Upper lobe of left lung (tissue), 6 donors: ENCODE measurements around the gene FBXO41. TPM values are rescaled to one million over a fixed set of nuclear protein-coding genes. Genes with fewer than 3 reads are reported as not detected.

Source experiments
- ATAC-seq, 2 donors: fragments of 200-7000 bp; cut with Tn5 transposase; one replicate each; pipeline ENCODE4 v1.9.1; 2022; ENCODE audit warnings: mild to moderate bottlenecking in 2 of 2, moderate library complexity in 2 of 2; ENCODE audit not compliant: low FRiP score in 2 of 2
- DNase-seq, 2 donors: peaks; one replicate each; pipeline ENCODE4 v3.0.0-alpha.2; 2019 to 2020
- H3K27ac ChIP-seq, 4 donors: fragments of 200-600 bp; sonication (generic); one replicate each; pipeline ENCODE4 v1.5.1; 2016 to 2019
- H3K27me3 ChIP-seq, 4 donors: fragments of 200-600 bp; sonication (generic); one replicate each; pipeline ENCODE4 v1.5.1; 2017 to 2019
- H3K36me3 ChIP-seq, 4 donors: fragments of 200-600 bp; sonication (generic); one replicate each; pipeline ENCODE4 v1.5.1; 2016 to 2019
- H3K4me1 ChIP-seq, 4 donors: fragments of 200-600 bp; sonication (generic); one replicate each; pipeline ENCODE4 v1.5.1; 2018 to 2019
- H3K4me3 ChIP-seq, 4 donors: fragments of 200-600 bp; sonication (generic); one replicate each; pipeline ENCODE4 v1.5.1; 2017 to 2019; ENCODE audit warnings: mild to moderate bottlenecking in 2 of 4, moderate library complexity in 1 of 4
- H3K9me3 ChIP-seq, 4 donors: fragments of 200-600 bp; sonication (generic); one replicate each; pipeline ENCODE4 v1.5.1; 2018 to 2019
- EP300 ChIP-seq, 4 donors: sonication (generic); formaldehyde crosslinking; IDR thresholded peaks; one replicate each; pipeline ENCODE4 v1.5.1; 2017; ENCODE audit warnings: antibody characterized with exemption in 4 of 4, control low read depth in 2 of 4
- POLR2A ChIP-seq, 4 donors: fragments of 450-650 bp; IDR thresholded peaks; one replicate each; pipeline ENCODE4 v1.5.1; 2016 to 2017; ENCODE audit warnings: antibody characterized with exemption in 4 of 4, mild to moderate bottlenecking in 2 of 4
- POLR2AphosphoS5 ChIP-seq, 2 donors: sonication (generic); formaldehyde crosslinking; IDR thresholded peaks; one replicate each; pipeline ENCODE4 v1.5.1; 2017; ENCODE audit warnings: antibody characterized with exemption in 2 of 2
- WGBS, 2 donors: methylation state at CpG; one replicate each; pipeline ENCODE4 v1.1.5; 2017 to 2018; 5-methylcytosine and 5-hydroxymethylcytosine counted together
- total RNA-seq, 6 donors: library from RNA; depleted of rRNA in 4 of 6; stranded (reverse); fragments of >200 nt in 4 of 6; gene quantifications; one replicate each; pipeline versions ENCODE4 v1.1.0 to v1.2.1, GENCODE V29; 2016 to 2021
- TF ChIP-seq, protein P1 (sequence below), 6 experiments: fragments of 450-650 bp in 4 of 6; fragments of 200-600 bp in 2 of 6; sonication (generic) in 2 of 6; IDR thresholded peaks; one replicate each; pipeline ENCODE4 v1.5.1; 2016 to 2019; ENCODE audit warnings: antibody characterized with exemption in 6 of 6
- donor health status: DM: no; HTN: no; CAD: no; lungs with moderate emphysema.
- donor health status: DM: no; HTN: yes; CAD: no; lungs with severe emphysema.

FBXO41 gene
- total RNA-seq, 6 donors from 2014 or later, result 1.5 to 9.4 (median 3.9) TPM

DNA sequence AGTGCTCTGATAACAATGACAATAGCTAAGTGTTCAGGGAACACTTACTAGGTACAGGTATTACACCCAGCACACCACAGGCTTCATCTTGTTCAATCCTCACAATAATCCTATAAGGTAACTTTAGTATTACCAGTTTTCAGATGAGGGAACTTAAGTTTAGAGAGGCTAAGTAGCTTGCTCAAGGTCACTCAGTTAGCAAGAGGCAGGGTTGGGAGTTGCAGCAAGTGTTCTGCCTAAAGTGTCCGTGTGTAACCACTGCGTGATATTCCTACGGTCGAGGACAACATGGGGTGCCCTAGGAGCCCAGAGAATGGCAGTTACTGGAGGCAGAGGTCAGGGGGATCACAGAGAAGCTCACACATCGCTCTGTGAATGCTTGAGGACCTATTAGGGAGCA is 39.3 kb upstream of the FBXO41 start:
- Histone ChIP-seq H3K4me1 (no peaks in the 10 kb centered on the region), H3K27ac (no peak overlapping the region), H3K4me3 (no peak overlapping the region), H3K27me3 (no peaks in the 10 kb centered on the region), H3K9me3 (no peaks in the 10 kb centered on the region), H3K36me3 (no peaks in the 10 kb centered on the region)
- 81 to 85% methylated on average over 5 of the region's 5 CpGs for WGBS, 2 donors
- ATAC-seq, result no peak
- no peak for TF ChIP-seq EP300 (IDR thresholded peaks at IDR 0.05)
- TF ChIP-seq, protein P1, sequence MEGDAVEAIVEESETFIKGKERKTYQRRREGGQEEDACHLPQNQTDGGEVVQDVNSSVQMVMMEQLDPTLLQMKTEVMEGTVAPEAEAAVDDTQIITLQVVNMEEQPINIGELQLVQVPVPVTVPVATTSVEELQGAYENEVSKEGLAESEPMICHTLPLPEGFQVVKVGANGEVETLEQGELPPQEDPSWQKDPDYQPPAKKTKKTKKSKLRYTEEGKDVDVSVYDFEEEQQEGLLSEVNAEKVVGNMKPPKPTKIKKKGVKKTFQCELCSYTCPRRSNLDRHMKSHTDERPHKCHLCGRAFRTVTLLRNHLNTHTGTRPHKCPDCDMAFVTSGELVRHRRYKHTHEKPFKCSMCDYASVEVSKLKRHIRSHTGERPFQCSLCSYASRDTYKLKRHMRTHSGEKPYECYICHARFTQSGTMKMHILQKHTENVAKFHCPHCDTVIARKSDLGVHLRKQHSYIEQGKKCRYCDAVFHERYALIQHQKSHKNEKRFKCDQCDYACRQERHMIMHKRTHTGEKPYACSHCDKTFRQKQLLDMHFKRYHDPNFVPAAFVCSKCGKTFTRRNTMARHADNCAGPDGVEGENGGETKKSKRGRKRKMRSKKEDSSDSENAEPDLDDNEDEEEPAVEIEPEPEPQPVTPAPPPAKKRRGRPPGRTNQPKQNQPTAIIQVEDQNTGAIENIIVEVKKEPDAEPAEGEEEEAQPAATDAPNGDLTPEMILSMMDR (IDR thresholded peaks at IDR 0.05), result no peak
- no peak for TF ChIP-seq POLR2A (IDR thresholded peaks at IDR 0.05)
- no peak for TF ChIP-seq POLR2AphosphoS5 (IDR thresholded peaks at IDR 0.05)
- DNase-seq, result no peak

DNA sequence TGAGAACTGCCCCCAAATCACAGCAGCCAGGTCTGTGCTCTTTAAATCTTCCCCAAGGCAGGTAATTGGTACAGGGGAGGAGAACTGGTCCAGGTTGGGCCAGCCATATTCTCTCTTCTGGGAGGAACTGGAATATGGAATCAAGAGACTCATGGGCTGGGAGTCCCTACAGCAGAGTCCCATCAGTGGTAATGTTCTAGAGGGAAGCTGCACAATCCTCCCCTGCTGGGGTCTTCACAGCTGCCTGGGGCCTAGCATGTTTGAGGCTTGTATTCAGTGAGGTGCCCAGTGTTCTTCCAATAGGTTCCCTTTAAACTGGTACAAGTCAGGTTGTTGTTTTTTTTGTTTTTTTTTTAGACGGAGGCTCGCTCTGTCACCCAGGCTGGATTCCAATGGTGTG is 30.2 kb upstream of the FBXO41 start:
- H3K36me3 ChIP-seq, result no peaks in the 10 kb centered on the region
- H3K27ac ChIP-seq, result no peak overlapping the region
- H3K27me3 ChIP-seq, result no peaks in the 10 kb centered on the region
- ATAC-seq (no peak), DNase-seq (no peak)
- WGBS, 2 donors, result 85 to 96% methylated on average over 2 of the region's 2 CpGs
- TF ChIP-seq POLR2AphosphoS5 (IDR thresholded peaks at IDR 0.05) (no peak), EP300 (IDR thresholded peaks at IDR 0.05) (no peak), POLR2A (IDR thresholded peaks at IDR 0.05) (no peak)
- TF ChIP-seq, protein P1 (IDR thresholded peaks at IDR 0.05), result no peak
- no peaks in the 10 kb centered on the region for H3K4me1 ChIP-seq
- no peak overlapping the region for H3K4me3 ChIP-seq
- no peaks in the 10 kb centered on the region for H3K9me3 ChIP-seq

DNA sequence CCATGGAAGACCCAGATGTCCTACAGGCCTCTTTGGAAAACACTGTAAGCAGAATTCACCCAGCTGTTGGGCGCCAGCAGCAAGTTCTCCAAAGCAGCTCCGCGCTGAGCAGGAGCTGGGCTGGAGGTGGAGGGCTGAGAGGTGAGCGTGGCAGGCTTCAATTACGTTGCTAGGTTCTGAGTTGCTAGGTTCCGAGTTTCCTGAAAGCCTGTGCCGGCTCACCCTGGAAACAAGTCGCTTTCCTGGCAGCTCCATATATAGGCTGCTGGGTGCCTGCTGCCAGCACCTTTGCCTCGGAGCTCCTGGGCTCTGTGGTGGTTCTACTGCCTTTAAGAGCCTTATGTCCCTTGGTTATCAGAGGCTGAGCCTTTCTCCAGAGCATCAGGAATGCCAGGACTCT is 23.4 kb upstream of the FBXO41 start:
- H3K4me1 ChIP-seq, result no peaks in the 10 kb centered on the region
- no peaks in the 10 kb centered on the region for H3K9me3 ChIP-seq
- no peak overlapping the region for H3K4me3 ChIP-seq
- H3K27me3 ChIP-seq, result no peaks in the 10 kb centered on the region
- no peak overlapping the region for H3K27ac ChIP-seq
- ATAC-seq (no peak), DNase-seq (peak in 1 of 2 donors; percentile 25)
- H3K36me3 ChIP-seq, result no peaks in the 10 kb centered on the region
- TF ChIP-seq EP300 (IDR thresholded peaks at IDR 0.05) (no peak), POLR2A (IDR thresholded peaks at IDR 0.05) (no peak), POLR2AphosphoS5 (IDR thresholded peaks at IDR 0.05) (no peak)
- TF ChIP-seq, protein P1 (IDR thresholded peaks at IDR 0.05), result no peak
- 76 to 79% methylated on average over 9 of the region's 9 CpGs for WGBS, 2 donors

DNA sequence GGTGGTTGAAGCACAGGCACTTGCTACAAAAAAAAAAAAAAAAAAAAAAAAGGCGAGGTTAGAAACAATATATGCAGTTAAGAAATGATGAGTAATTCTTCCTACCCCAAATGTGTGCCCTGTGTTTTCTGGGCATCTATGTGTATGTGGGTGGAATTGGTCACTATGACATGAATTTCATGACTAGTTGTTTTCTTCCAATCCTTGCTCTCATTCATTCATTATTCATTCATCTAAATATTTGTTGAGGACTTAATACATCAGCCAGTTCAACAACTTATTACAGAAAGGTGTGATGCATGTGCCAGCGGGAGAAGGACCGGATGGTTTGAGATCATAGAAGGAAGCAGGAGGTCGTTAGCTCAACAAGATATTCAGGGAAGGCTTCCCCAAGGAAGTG is 17.4 kb upstream of the FBXO41 start:
- no peak overlapping the region for H3K27ac ChIP-seq
- WGBS, 2 donors, result 56 to 67% methylated on average over 4 of the region's 4 CpGs
- TF ChIP-seq POLR2AphosphoS5 (IDR thresholded peaks at IDR 0.05), result no peak
- no peak for TF ChIP-seq EP300 (IDR thresholded peaks at IDR 0.05)
- no peak for TF ChIP-seq POLR2A (IDR thresholded peaks at IDR 0.05)
- TF ChIP-seq, protein P1 (IDR thresholded peaks at IDR 0.05), result no peak
- no peaks in the 10 kb centered on the region for H3K9me3 ChIP-seq
- no peak for ATAC-seq
- H3K27me3 ChIP-seq, result no peaks in the 10 kb centered on the region
- no peaks in the 10 kb centered on the region for H3K4me1 ChIP-seq
- H3K4me3 ChIP-seq, result no peak overlapping the region
- DNase-seq, result no peak
- no peaks in the 10 kb centered on the region for H3K36me3 ChIP-seq

DNA sequence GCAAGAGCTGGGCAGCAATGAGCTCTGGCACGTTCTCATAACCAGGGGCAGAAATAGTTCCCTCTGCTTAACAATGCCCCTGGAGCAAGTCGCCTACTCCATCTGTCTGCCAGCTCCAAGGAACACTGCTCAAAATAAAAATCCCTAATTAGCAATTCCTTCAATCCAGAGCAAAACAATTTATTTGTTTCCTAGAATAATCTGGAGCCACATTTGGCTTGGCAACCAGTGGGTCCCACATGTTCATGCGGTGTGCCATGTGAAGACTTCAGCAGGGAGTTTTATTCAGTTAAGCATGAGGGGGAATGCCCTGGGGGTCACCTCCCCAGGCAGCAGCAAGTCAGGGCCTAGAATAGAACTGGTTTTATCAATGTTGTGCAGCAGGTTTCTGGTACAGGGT is 16.6 kb upstream of the FBXO41 start:
- Histone ChIP-seq H3K27ac (no peak overlapping the region), H3K9me3 (no peaks in the 10 kb centered on the region), H3K36me3 (no peaks in the 10 kb centered on the region), H3K27me3 (peaks cover 0 to 3% (median 0%) of the 10 kb centered on the region in 4 donors), H3K4me1 (no peaks in the 10 kb centered on the region), H3K4me3 (no peak overlapping the region)
- DNase-seq (no peak), ATAC-seq (no peak)
- TF ChIP-seq EP300 (IDR thresholded peaks at IDR 0.05) (no peak), POLR2AphosphoS5 (IDR thresholded peaks at IDR 0.05) (no peak)
- WGBS, 2 donors, result 71 to 75% methylated on average over 3 of the region's 3 CpGs
